Right cardiac atrium (tissue), 5 donors: ENCODE results near the gene PSMD11. TPM values are rescaled to one million over a fixed set of nuclear protein-coding genes. Genes with fewer than 3 reads are reported as not detected.

Experiments used
- ATAC-seq, 2 donors: fragments of 200-7000 bp; cut with Tn5 transposase; one replicate each; pipeline versions ENCODE4 v1.8.0 to v1.9.1; 2020; ENCODE audit warnings: moderate library complexity in 2 of 2, mild to moderate bottlenecking in 1 of 2
- DNase-seq, 3 donors: peaks; one replicate each; pipeline ENCODE4 v3.0.0-alpha.2; 2020
- H3K27ac ChIP-seq: one replicate; pipeline ENCODE4 v1.5.1; 2013; ENCODE audit warnings: mild to moderate bottlenecking, low read length, control low read depth, moderate library complexity
- H3K27me3 ChIP-seq: one replicate; pipeline ENCODE4 v1.6.1; 2013; ENCODE audit not compliant: control insufficient read depth, insufficient read depth
- H3K4me1 ChIP-seq: one replicate; pipeline ENCODE4 v1.6.1; 2013; ENCODE audit warnings: low read length; ENCODE audit not compliant: control insufficient read depth, insufficient read depth
- H3K4me3 ChIP-seq: one replicate; pipeline ENCODE4 v1.5.1; 2013; ENCODE audit warnings: low read length, control low read depth
- H3K9me3 ChIP-seq: one replicate; pipeline ENCODE4 v1.6.1; 2013; ENCODE audit warnings: low read length; ENCODE audit not compliant: control insufficient read depth
- WGBS: extraction: QIAGEN DNeasy Blood & Tissue Kit; methylation state at CpG from one replicate; pipeline ENCODE4 v1.1.7; 2013; 5-methylcytosine and 5-hydroxymethylcytosine counted together
- intact Hi-C, 4 donors: fragments of 100-400 bp; cut with DNase I; formaldehyde crosslinking; loops; one replicate each; pipeline versions ENCODE4 v1.11.0 to v1.14.0; 2022 to 2023
- polyA plus RNA-seq: library from polyadenylated mRNA; stranded (reverse); fragments of 200-250 nt; gene quantifications from one replicate; pipeline ENCODE4 v1.2.3, GENCODE V29; 2013
- total RNA-seq, 4 donors: library from RNA; stranded (reverse); fragmentation: NEBNext Ultra II Directional; extraction: Animal tissue kit (Norgen Biotek cat#: 25700); gene quantifications; one replicate each; pipeline ENCODE4 v1.2.1, GENCODE V29; 2021
- donor health status: healthy with polysubstance abuse.
- donor health status: DM: no; HTN: yes; CAD: no.
- donor health status: DM: no; HTN: no; CAD: no.
- donor health status: DM: no; HTN: yes; CAD: no; lungs with severe emphysema.
- donor health status: DM: yes; HTN: yes; CAD: no.

PSMD11 gene
- total and polyA plus RNA-seq, 5 donors: 50.8 to 79.1 (median 57.5) TPM

- 92% methylated on average over 3 of the region's 3 CpGs for WGBS
- H3K4me1 ChIP-seq: no peaks in the 10 kb centered on the region
- ATAC-seq: no peak
- no peaks in the 10 kb centered on the region for H3K9me3 ChIP-seq
- intact Hi-C loops: loop anchor here in 1 of 4 donors (10.0 kb wide), 1 partner anchor 291 kb away; no protein-coding TSS in a partner anchor
- no peak overlapping the region for H3K4me3 ChIP-seq
- no peaks in the 10 kb centered on the region for H3K27me3 ChIP-seq
- no peak overlapping the region for H3K27ac ChIP-seq
- DNase-seq: no peak
Measured at GRCh38 chr17:32463304-32463703, 19.0 kb downstream of the PSMD11 start.

DNA sequence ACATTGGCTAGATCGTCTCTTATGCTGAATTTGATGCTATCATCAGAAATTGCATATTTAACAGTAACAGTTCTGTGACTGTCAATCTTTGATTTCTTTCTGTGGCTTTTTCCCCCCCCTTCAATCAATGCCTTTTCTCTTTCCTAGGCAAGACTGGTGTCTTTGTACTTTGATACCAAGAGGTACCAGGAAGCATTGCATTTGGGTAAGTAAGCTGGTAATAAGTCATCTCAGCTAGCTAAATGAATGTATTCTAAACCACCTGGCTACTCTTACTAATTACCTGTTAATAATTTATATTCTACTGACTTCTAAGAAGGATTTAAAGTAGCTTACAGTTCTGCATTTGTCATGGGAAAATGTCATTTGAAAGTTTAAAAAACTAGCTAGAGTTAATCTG is 20.1 kb downstream of the PSMD11 start:
- 77% methylated on average over 1 of the region's 1 CpG for WGBS
- H3K27ac ChIP-seq: no peak overlapping the region
- no peaks in the 10 kb centered on the region for H3K4me1 ChIP-seq
- no peak overlapping the region for H3K4me3 ChIP-seq
- no peaks in the 10 kb centered on the region for H3K9me3 ChIP-seq
- no peaks in the 10 kb centered on the region for H3K27me3 ChIP-seq
- ATAC-seq: no peak
- intact Hi-C loops: loop anchor here in 1 of 4 donors (10.0 kb wide), 1 partner anchor 290 kb away; no protein-coding TSS in a partner anchor
- DNase-seq: no peak

DNA sequence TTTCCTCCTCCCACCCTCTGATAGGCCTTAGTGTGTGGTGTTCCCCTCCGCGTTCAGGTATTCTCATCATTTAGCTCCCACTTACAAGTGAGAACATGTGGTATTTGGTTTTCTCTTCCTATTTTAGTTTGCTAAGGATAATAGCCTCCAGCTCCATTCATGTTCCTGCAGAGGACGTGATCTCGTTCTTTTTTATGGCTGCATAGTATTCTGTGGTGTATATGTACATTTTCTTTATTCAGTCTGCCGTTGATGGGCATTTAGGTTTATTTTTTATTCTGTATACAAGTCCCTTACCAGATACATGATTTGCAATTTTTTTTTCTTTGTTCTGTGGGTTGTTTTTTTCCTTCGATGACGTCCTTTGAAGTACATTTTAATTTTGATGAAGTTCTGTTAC is 23.6 kb downstream of the PSMD11 start:
- WGBS: 98% methylated on average over 7 of the region's 7 CpGs
- Histone ChIP-seq H3K27ac (no peak overlapping the region), H3K27me3 (no peaks in the 10 kb centered on the region), H3K4me3 (no peak overlapping the region), H3K9me3 (no peaks in the 10 kb centered on the region), H3K4me1 (no peaks in the 10 kb centered on the region)
- ATAC-seq (no peak), DNase-seq (no peak)
- intact Hi-C loops: loop anchor here in 1 of 4 donors (10.0 kb wide), 1 partner anchor 287 kb away; no protein-coding TSS in a partner anchor

DNA sequence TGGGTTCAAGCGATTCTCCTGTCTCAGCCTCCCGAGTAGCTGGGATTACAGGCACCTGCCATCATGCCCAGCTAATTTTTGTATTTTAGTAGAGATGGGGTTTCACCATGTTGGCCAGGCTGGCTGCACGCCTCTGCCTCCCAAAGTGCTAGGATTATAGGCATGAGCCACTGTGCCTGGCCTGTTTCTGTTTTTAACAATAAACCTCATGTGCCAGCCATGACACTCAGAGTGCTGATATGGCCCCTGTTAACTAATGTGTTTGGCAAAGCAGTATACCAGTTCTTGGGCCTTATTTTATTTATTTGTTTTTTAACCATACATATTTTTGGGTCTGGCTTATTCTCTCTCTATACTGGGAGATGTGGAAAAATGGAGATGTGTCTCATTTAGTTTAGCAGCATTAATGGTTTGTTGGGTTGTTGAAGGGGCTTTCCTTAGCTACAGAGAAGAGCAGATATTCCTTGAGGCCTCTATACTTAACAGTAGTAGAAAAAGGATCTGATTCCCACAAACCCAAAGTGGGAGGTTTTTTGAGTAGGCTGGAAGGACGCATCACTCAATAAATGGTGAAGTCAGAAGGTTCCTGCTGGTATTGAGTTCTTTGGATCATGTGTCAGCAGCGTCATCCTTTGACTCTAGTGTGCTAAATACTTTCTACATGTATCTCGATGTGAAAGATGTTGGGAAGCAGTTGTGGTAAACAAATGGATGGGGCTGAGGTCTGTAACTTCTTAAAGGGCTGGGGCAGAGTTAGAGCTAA is 26.3 kb downstream of the PSMD11 start:
- no peaks in the 10 kb centered on the region for H3K4me1 ChIP-seq
- ATAC-seq: no peak
- no peaks in the 10 kb centered on the region for H3K27me3 ChIP-seq
- no peak overlapping the region for H3K27ac ChIP-seq
- H3K9me3 ChIP-seq: no peaks in the 10 kb centered on the region
- intact Hi-C loops: no loop called here
- DNase-seq: no peak
- H3K4me3 ChIP-seq: no peak overlapping the region
- 91% methylated on average over 6 of the region's 6 CpGs for WGBS

- H3K27ac ChIP-seq: no peak overlapping the region
- intact Hi-C loops: no loop called here
- no peaks in the 10 kb centered on the region for H3K4me1 ChIP-seq
- H3K27me3 ChIP-seq: no peaks in the 10 kb centered on the region
- ATAC-seq (no peak), DNase-seq (no peak)
- WGBS: 90% methylated on average over 4 of the region's 4 CpGs
- no peak overlapping the region for H3K4me3 ChIP-seq
- H3K9me3 ChIP-seq: no peaks in the 10 kb centered on the region
Measured at GRCh38 chr17:32471652-32472051, 27.3 kb downstream of the PSMD11 start.

- no peaks in the 10 kb centered on the region for H3K9me3 ChIP-seq
Measured at GRCh38 chr17:32475258-32475657, 30.9 kb downstream of the PSMD11 start.

GRCh38 chr17:32477220-32477619 is 32.9 kb downstream of the PSMD11 start:
- 92% methylated on average over 8 of the region's 8 CpGs for WGBS
- Histone ChIP-seq H3K9me3 (no peaks in the 10 kb centered on the region), H3K4me3 (no peak overlapping the region), H3K27me3 (no peaks in the 10 kb centered on the region), H3K4me1 (no peaks in the 10 kb centered on the region), H3K27ac (no peak overlapping the region)
- no peak for ATAC-seq
- intact Hi-C loops: no loop called here
- no peak for DNase-seq

More at GRCh38 chr17:32475258-32475657, 30.9 kb downstream of the PSMD11 start:
- intact Hi-C loops: no loop called here
- Histone ChIP-seq H3K4me3 (no peak overlapping the region), H3K27me3 (no peaks in the 10 kb centered on the region), H3K27ac (no peak overlapping the region), H3K4me1 (no peaks in the 10 kb centered on the region)
- 85% methylated on average over 3 of the region's 3 CpGs for WGBS
- ATAC-seq: no peak
- no peak for DNase-seq

DNA sequence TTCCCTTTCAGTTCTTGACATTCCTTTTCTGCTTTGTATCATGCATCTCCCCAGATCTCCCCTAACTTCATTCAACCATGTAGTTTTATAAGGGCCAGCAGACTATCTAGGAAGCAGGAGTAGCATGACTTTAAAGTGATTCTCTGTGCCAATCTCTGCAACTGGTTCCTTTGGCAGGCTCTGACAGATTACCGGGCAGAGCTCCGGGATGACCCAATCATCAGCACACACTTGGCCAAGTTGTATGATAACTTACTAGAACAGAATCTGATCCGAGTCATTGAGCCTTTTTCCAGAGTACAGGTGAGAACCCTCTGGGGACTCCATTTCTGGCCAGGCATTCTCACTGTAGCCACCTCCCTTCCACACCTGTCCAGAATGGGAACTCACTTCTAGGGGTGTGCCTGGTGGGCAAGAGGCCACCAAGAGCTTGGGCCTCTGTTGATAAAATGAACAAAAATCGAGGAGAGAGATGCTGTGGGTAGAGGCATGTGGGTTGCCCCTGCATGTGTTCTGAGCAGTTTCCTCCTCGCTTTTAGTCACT is 34.8 kb downstream of the PSMD11 start:
- H3K4me3 ChIP-seq: no peak overlapping the region
- H3K27me3 ChIP-seq: no peaks in the 10 kb centered on the region
- no peak overlapping the region for H3K27ac ChIP-seq
- intact Hi-C loops: no loop called here
- peaks cover 3% of the 10 kb centered on the region for H3K4me1 ChIP-seq
- no peaks in the 10 kb centered on the region for H3K9me3 ChIP-seq
- 65% methylated on average over 5 of the region's 5 CpGs for WGBS
- ATAC-seq (no peak), DNase-seq (no peak)

- no peaks in the 10 kb centered on the region for H3K27me3 ChIP-seq
- ATAC-seq (no peak), DNase-seq (no peak)
- no peaks in the 10 kb centered on the region for H3K9me3 ChIP-seq
- H3K4me3 ChIP-seq: no peak overlapping the region
- intact Hi-C loops: loop anchor here in 3 of 4 donors (5.0 to 10.0 kb wide), 3 partner anchors 174 to 274 kb away; no protein-coding TSS in a partner anchor
- WGBS: 78% methylated on average over 8 of the region's 8 CpGs
- H3K4me1 ChIP-seq: peaks cover 6% of the 10 kb centered on the region
- no peak overlapping the region for H3K27ac ChIP-seq
Measured at GRCh38 chr17:32481193-32481592, 36.9 kb downstream of the PSMD11 start.

GRCh38 chr17:32482568-32483320 is 38.4 kb downstream of the PSMD11 start:
- ATAC-seq: no peak
- intact Hi-C loops: loop anchor here in 3 of 4 donors (5.0 to 10.0 kb wide), 3 partner anchors 172 to 272 kb away; no protein-coding TSS in a partner anchor

More at GRCh38 chr17:32482568-32483320, 38.4 kb downstream of the PSMD11 start:
- Histone ChIP-seq H3K27ac (no peak overlapping the region), H3K27me3 (no peaks in the 10 kb centered on the region), H3K9me3 (no peaks in the 10 kb centered on the region), H3K4me3 (no peak overlapping the region), H3K4me1 (peaks cover 6% of the 10 kb centered on the region)
- WGBS: 64% methylated on average over 11 of the region's 11 CpGs
- DNase-seq: no peak
